GM23338 (cell line): ENCODE measurements around the gene RGL1. TPM values are rescaled to one million over a fixed set of nuclear protein-coding genes. Genes with fewer than 3 reads are reported as not detected.

Experiments used
- ATAC-seq: fragments of 200-7000 bp; cut with Tn5 transposase; 3 replicates; pipeline ENCODE4 v1.9.1; 2020
- DNase-seq: peaks from one replicate; pipeline ENCODE4 v3.0.0-alpha.2; 2015; ENCODE audit warnings: low spot score
- H2AFZ ChIP-seq: fragments of 200-600 bp; sonication (generic); 2 replicates; pipeline ENCODE4 v1.8.0; 2016; ENCODE audit warnings: antibody characterized with exemption, mild to moderate bottlenecking, moderate library complexity
- H3F3A ChIP-seq: fragments of 200-600 bp; sonication (generic); replicated peaks from 2 replicates; pipeline ENCODE4 v1.8.0; 2017; ENCODE audit warnings: antibody characterized with exemption, mixed run types, low read depth
- H3K27ac ChIP-seq: fragments of 200-600 bp; sonication (generic); 2 replicates; pipeline ENCODE4 v1.6.1; 2016; ENCODE audit warnings: low read depth
- H3K27me3 ChIP-seq: fragments of 200-600 bp; sonication (generic); 2 replicates; pipeline ENCODE4 v1.8.0; 2016; ENCODE audit warnings: mild to moderate bottlenecking, mixed run types, moderate library complexity; ENCODE audit not compliant: insufficient read depth
- H3K36me3 ChIP-seq: fragments of 200-600 bp; sonication (generic); 2 replicates; pipeline ENCODE4 v1.8.0; 2016; ENCODE audit warnings: mild to moderate bottlenecking; ENCODE audit not compliant: insufficient read depth
- H3K4me1 ChIP-seq: fragments of 200-600 bp; sonication (generic); 2 replicates; pipeline ENCODE4 v1.8.0; 2016; ENCODE audit warnings: mild to moderate bottlenecking, moderate library complexity; ENCODE audit not compliant: insufficient read depth
- H3K4me2 ChIP-seq: fragments of 200-600 bp; sonication (generic); 2 replicates; pipeline ENCODE4 v1.7.1; 2017; ENCODE audit warnings: mixed run types
- H3K4me3 ChIP-seq: fragments of 200-600 bp; sonication (generic); 2 replicates; pipeline ENCODE4 v1.6.1; 2016; ENCODE audit warnings: mixed run types
- H3K79me2 ChIP-seq: fragments of 200-600 bp; sonication (generic); replicated peaks from 2 replicates; pipeline ENCODE4 v1.8.0; 2017; ENCODE audit warnings: mild to moderate bottlenecking; ENCODE audit not compliant: insufficient read depth
- H3K9me2 ChIP-seq: fragments of 200-600 bp; sonication (generic); 2 replicates; pipeline ENCODE4 v1.8.0; 2017; ENCODE audit not compliant: insufficient read depth
- H4K20me1 ChIP-seq: fragments of 200-600 bp; sonication (generic); replicated peaks from 2 replicates; pipeline ENCODE4 v1.8.0; 2017; ENCODE audit warnings: mild to moderate bottlenecking; ENCODE audit not compliant: insufficient read depth
- H3K27ac Mint-ChIP-seq: 2 replicates; pipeline ENCODE4 v1.8.0; 2020; ENCODE audit warnings: inconsistent platforms, mild to moderate bottlenecking, moderate library complexity, mixed read lengths
- H3K27me3 Mint-ChIP-seq: 3 replicates; pipeline ENCODE4 v1.8.0; 2022; ENCODE audit warnings: low read depth, mild to moderate bottlenecking, moderate library complexity, mixed read lengths, inconsistent platforms; ENCODE audit not compliant: insufficient read depth, poor library complexity
- H3K36me3 Mint-ChIP-seq: 3 replicates; pipeline ENCODE4 v1.8.0; 2021; ENCODE audit warnings: low read depth, mild to moderate bottlenecking, inconsistent platforms, moderate library complexity, mixed read lengths
- H3K4me1 Mint-ChIP-seq: 3 replicates; pipeline ENCODE4 v1.8.0; 2020; ENCODE audit warnings: mild to moderate bottlenecking, inconsistent platforms, mixed read lengths
- H3K4me3 Mint-ChIP-seq: 3 replicates; pipeline ENCODE4 v1.8.0; 2021; ENCODE audit warnings: moderate library complexity, mild to moderate bottlenecking, inconsistent platforms, mixed read lengths
- H3K9me3 Mint-ChIP-seq: 3 replicates; pipeline ENCODE4 v1.8.0; 2020; ENCODE audit warnings: moderate library complexity, mild to moderate bottlenecking, inconsistent platforms, mixed read lengths
- CREB1 ChIP-seq: fragments of 250-450 bp; sonication (Bioruptor Pico); IDR thresholded peaks from 2 replicates; pipeline ENCODE4 v1.5.0; 2020; ENCODE audit warnings: low read depth, mild to moderate bottlenecking, moderate library complexity
- EZH2 ChIP-seq: fragments of 200-600 bp; sonication (generic); IDR thresholded peaks from one replicate; pipeline ENCODE4 v1.8.0; 2017; ENCODE audit warnings: antibody characterized with exemption, mild to moderate bottlenecking, low read depth; ENCODE audit not compliant: unreplicated experiment
- EZH2phosphoT487 ChIP-seq: fragments of 200-600 bp; sonication (generic); IDR thresholded peaks from one replicate; pipeline ENCODE4 v1.8.1; 2018; ENCODE audit warnings: antibody characterized with exemption; ENCODE audit not compliant: unreplicated experiment
- NANOG ChIP-seq: IDR thresholded peaks from 2 replicates; pipeline ENCODE4 v1.6.1; 2016; ENCODE audit warnings: antibody characterized with exemption, borderline replicate concordance
- POLR2AphosphoS5 ChIP-seq: IDR thresholded peaks from 2 replicates; pipeline ENCODE4 v1.6.1; 2016; ENCODE audit warnings: antibody characterized with exemption, low read depth
- STAT1 ChIP-seq: IDR thresholded peaks from one replicate; pipeline ENCODE4 v1.6.1; 2016; ENCODE audit warnings: antibody characterized with exemption; ENCODE audit not compliant: unreplicated experiment
- ZNF114 ChIP-seq: fragments of 250-450 bp; sonication (Bioruptor Pico); IDR thresholded peaks from 2 replicates; pipeline ENCODE4 v1.5.0; 2020; ENCODE audit warnings: mild to moderate bottlenecking, moderate library complexity
- ZNF331 ChIP-seq: fragments of 250-450 bp; sonication (Bioruptor Pico); IDR thresholded peaks from 2 replicates; pipeline ENCODE4 v1.5.0; 2020; ENCODE audit warnings: low read depth, mild to moderate bottlenecking, moderate library complexity
- polyA plus RNA-seq: library from polyadenylated mRNA; unstranded; fragments of >200 nt; fragmentation: Nextera tagmentation; extraction: Ambion mirVana; gene quantifications from 2 replicates; pipeline ENCODE4 v1.2.1, GENCODE V29; 2016
- total RNA-seq: library from RNA; depleted of rRNA; stranded (reverse); fragments of >200 nt; shearing (Covaris generic); gene quantifications from 2 replicates; pipeline ENCODE4 v1.2.3, GENCODE V29; 2014
- TF ChIP-seq, protein P1 (sequence below): IDR thresholded peaks from 2 replicates; pipeline ENCODE4 v1.6.1; 2016; ENCODE audit warnings: antibody characterized with exemption
- TF ChIP-seq, protein P2 (sequence below): fragments of 250-450 bp; sonication (Bioruptor Pico); IDR thresholded peaks from 2 replicates; pipeline ENCODE4 v1.5.0; 2020; ENCODE audit warnings: mild to moderate bottlenecking, moderate library complexity
- TF ChIP-seq, protein P3 (sequence below): IDR thresholded peaks from one replicate; pipeline ENCODE4 v1.6.1; 2018; ENCODE audit warnings: antibody characterized with exemption; ENCODE audit not compliant: unreplicated experiment

RGL1 gene
- total and polyA plus RNA-seq, 2 experiments from 2014 or later = 0.91 to 2.6 TPM

DNA sequence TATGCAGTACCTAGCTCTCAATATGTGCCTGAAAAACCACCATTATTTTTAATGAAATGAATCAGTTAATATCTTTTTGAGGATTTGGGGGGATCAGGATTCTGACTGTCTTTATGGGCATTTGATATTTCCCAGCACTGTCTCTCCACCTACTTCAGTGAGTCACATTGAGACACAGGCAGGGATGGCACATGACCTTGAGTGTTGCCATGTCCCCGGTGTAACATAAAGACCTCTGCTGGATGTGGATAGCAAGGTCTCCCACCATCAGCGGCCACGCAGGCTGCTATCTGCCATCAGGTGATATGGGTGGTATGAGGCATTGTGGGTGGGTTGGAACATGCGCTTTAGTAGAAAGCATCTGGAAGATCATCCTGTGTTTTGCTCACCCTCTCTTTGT is 103.2 kb downstream of the RGL1 start:
- TF ChIP-seq, protein P1, sequence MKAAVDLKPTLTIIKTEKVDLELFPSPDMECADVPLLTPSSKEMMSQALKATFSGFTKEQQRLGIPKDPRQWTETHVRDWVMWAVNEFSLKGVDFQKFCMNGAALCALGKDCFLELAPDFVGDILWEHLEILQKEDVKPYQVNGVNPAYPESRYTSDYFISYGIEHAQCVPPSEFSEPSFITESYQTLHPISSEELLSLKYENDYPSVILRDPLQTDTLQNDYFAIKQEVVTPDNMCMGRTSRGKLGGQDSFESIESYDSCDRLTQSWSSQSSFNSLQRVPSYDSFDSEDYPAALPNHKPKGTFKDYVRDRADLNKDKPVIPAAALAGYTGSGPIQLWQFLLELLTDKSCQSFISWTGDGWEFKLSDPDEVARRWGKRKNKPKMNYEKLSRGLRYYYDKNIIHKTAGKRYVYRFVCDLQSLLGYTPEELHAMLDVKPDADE = no peak

DNA sequence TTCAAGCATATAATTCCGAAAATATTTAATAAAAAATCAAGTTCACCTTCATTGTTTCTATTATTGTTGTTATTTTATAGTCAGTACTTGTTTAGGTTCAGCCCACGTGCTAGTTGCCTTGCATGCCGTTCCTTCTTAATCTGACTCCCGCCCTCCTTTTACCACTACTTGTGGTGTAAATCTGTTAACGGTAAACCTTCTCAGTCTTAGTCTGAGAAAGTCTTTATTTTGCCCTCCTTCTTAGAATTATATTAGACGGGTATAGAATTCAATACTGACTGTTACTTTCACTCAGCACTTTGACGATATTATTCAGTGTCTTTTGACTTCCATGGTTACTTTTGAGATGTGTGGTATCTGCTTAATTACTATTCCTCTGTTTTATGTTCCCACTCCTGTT is 104.8 kb downstream of the RGL1 start:
- H3K36me3 ChIP-seq = no peaks in the 10 kb centered on the region
- TF ChIP-seq EZH2 (no peak), STAT1 (no peak), ZNF331 (CRISPR knock-in tag) (no peak), EZH2phosphoT487 (no peak), ZNF114 (no peak), NANOG (no peak), POLR2AphosphoS5 (no peak), CREB1 (CRISPR knock-in tag) (no peak)
- TF ChIP-seq, protein P2, sequence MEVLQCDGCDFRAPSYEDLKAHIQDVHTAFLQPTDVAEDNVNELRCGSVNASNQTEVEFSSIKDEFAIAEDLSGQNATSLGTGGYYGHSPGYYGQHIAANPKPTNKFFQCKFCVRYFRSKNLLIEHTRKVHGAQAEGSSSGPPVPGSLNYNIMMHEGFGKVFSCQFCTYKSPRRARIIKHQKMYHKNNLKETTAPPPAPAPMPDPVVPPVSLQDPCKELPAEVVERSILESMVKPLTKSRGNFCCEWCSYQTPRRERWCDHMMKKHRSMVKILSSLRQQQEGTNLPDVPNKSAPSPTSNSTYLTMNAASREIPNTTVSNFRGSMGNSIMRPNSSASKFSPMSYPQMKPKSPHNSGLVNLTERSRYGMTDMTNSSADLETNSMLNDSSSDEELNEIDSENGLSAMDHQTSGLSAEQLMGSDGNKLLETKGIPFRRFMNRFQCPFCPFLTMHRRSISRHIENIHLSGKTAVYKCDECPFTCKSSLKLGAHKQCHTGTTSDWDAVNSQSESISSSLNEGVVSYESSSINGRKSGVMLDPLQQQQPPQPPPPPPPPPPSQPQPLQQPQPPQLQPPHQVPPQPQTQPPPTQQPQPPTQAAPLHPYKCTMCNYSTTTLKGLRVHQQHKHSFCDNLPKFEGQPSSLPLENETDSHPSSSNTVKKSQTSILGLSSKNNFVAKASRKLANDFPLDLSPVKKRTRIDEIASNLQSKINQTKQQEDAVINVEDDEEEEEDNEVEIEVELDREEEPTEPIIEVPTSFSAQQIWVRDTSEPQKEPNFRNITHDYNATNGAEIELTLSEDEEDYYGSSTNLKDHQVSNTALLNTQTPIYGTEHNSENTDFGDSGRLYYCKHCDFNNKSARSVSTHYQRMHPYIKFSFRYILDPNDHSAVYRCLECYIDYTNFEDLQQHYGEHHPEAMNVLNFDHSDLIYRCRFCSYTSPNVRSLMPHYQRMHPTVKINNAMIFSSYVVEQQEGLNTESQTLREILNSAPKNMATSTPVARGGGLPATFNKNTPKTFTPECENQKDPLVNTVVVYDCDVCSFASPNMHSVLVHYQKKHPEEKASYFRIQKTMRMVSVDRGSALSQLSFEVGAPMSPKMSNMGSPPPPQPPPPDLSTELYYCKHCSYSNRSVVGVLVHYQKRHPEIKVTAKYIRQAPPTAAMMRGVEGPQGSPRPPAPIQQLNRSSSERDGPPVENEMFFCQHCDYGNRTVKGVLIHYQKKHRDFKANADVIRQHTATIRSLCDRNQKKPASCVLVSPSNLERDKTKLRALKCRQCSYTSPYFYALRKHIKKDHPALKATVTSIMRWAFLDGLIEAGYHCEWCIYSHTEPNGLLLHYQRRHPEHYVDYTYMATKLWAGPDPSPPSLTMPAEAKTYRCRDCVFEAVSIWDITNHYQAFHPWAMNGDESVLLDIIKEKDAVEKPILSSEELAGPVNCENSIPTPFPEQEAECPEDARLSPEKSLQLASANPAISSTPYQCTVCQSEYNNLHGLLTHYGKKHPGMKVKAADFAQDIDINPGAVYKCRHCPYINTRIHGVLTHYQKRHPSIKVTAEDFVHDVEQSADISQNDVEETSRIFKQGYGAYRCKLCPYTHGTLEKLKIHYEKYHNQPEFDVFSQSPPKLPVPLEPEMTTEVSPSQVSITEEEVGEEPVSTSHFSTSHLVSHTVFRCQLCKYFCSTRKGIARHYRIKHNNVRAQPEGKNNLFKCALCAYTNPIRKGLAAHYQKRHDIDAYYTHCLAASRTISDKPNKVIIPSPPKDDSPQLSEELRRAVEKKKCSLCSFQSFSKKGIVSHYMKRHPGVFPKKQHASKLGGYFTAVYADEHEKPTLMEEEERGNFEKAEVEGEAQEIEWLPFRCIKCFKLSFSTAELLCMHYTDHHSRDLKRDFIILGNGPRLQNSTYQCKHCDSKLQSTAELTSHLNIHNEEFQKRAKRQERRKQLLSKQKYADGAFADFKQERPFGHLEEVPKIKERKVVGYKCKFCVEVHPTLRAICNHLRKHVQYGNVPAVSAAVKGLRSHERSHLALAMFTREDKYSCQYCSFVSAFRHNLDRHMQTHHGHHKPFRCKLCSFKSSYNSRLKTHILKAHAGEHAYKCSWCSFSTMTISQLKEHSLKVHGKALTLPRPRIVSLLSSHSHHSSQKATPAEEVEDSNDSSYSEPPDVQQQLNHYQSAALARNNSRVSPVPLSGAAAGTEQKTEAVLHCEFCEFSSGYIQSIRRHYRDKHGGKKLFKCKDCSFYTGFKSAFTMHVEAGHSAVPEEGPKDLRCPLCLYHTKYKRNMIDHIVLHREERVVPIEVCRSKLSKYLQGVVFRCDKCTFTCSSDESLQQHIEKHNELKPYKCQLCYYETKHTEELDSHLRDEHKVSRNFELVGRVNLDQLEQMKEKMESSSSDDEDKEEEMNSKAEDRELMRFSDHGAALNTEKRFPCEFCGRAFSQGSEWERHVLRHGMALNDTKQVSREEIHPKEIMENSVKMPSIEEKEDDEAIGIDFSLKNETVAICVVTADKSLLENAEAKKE (CRISPR knock-in tag) = no peak
- TF ChIP-seq, protein P3, sequence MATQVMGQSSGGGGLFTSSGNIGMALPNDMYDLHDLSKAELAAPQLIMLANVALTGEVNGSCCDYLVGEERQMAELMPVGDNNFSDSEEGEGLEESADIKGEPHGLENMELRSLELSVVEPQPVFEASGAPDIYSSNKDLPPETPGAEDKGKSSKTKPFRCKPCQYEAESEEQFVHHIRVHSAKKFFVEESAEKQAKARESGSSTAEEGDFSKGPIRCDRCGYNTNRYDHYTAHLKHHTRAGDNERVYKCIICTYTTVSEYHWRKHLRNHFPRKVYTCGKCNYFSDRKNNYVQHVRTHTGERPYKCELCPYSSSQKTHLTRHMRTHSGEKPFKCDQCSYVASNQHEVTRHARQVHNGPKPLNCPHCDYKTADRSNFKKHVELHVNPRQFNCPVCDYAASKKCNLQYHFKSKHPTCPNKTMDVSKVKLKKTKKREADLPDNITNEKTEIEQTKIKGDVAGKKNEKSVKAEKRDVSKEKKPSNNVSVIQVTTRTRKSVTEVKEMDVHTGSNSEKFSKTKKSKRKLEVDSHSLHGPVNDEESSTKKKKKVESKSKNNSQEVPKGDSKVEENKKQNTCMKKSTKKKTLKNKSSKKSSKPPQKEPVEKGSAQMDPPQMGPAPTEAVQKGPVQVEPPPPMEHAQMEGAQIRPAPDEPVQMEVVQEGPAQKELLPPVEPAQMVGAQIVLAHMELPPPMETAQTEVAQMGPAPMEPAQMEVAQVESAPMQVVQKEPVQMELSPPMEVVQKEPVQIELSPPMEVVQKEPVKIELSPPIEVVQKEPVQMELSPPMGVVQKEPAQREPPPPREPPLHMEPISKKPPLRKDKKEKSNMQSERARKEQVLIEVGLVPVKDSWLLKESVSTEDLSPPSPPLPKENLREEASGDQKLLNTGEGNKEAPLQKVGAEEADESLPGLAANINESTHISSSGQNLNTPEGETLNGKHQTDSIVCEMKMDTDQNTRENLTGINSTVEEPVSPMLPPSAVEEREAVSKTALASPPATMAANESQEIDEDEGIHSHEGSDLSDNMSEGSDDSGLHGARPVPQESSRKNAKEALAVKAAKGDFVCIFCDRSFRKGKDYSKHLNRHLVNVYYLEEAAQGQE = no peak

More for the DNA sequence above, 103.2 kb downstream of the RGL1 start:
- H3K4me2 ChIP-seq = no peak overlapping the region
- Mint-ChIP-seq H3K4me3 (no peak overlapping the region), H3K27me3 (peaks cover 4% of the 10 kb centered on the region), H3K36me3 (no peaks in the 10 kb centered on the region), H3K9me3 (no peaks in the 10 kb centered on the region; the same call in 2 of the 3 replicates), H3K4me1 (peaks cover 4% of the 10 kb centered on the region; the same call in 2 of the 3 replicates), H3K27ac (no peak overlapping the region)
- H3K36me3 ChIP-seq = no peaks in the 10 kb centered on the region
- DNase-seq (no peak), ATAC-seq (no peak)
- no peaks in the 10 kb centered on the region for H3K27me3 ChIP-seq
- no peaks in the 10 kb centered on the region for H3K79me2 ChIP-seq
- no peak overlapping the region for H3K4me3 ChIP-seq
- H3K9me2 ChIP-seq = no peaks in the 10 kb centered on the region
- H4K20me1 ChIP-seq = no peaks in the 10 kb centered on the region
- H3K4me1 ChIP-seq = no peaks in the 10 kb centered on the region
- H3F3A ChIP-seq = no peaks in the 10 kb centered on the region
- H3K27ac ChIP-seq = no peak overlapping the region
- H2AFZ ChIP-seq = no peak overlapping the region

More for the DNA sequence above, 104.8 kb downstream of the RGL1 start:
- H3K4me3 ChIP-seq = no peak overlapping the region
- Mint-ChIP-seq H3K27me3 (peaks cover 4% of the 10 kb centered on the region), H3K4me1 (peaks cover 4% of the 10 kb centered on the region; the same call in 2 of the 3 replicates), H3K9me3 (no peaks in the 10 kb centered on the region; the same call in 2 of the 3 replicates), H3K36me3 (no peaks in the 10 kb centered on the region), H3K27ac (no peak overlapping the region), H3K4me3 (no peak overlapping the region)
- no peaks in the 10 kb centered on the region for H3K79me2 ChIP-seq
- H3K4me1 ChIP-seq = no peaks in the 10 kb centered on the region
- ATAC-seq (no peak), DNase-seq (no peak)
- no peak overlapping the region for H3K4me2 ChIP-seq
- H3K27ac ChIP-seq = no peak overlapping the region
- H3F3A ChIP-seq = no peaks in the 10 kb centered on the region
- H3K27me3 ChIP-seq = no peaks in the 10 kb centered on the region
- H4K20me1 ChIP-seq = no peaks in the 10 kb centered on the region
- H3K9me2 ChIP-seq = no peaks in the 10 kb centered on the region
- no peak overlapping the region for H2AFZ ChIP-seq
